GM19328 (cell line): ENCODE measurements around the gene PRKCZ.
"Not testable (repeated sequence)": the region's sequence is repeated elsewhere in the genome, so short reads cannot be mapped to it uniquely, and the experiment has no call there.

Source experiments
- ATAC-seq: cut with Tn5 transposase; IDR thresholded peaks from one replicate; pipeline ENCODE4 v1.9.1; 2021; ENCODE audit warnings: mild to moderate bottlenecking, moderate library complexity; ENCODE audit not compliant: unreplicated experiment

Gene PRKCZ

GRCh38 chr1:2130156-2130555 lies 79.9 kb downstream of the PRKCZ start:
- no peak for ATAC-seq

DNA sequence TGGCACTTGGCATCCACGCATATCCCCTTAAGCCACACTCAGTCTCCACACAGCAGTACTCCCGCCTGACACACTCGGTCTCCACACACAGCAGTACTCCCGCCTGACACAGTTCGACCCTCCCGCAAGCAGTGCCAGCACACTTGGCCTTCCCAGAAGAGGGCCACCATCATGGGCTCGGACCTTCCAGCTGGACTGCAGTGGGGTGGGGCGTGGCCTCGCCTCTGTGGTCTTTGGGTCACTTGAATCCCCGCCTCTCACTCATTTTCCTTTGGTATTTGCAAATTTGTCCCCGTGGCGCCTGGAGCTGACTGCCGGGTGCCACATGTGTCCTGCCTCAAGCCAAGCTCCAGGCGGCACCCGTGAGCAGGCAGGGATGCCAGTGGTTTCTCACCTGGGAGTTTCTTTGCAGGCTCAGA lies 80.7 kb downstream of the PRKCZ start:
- no peak for ATAC-seq

DNA sequence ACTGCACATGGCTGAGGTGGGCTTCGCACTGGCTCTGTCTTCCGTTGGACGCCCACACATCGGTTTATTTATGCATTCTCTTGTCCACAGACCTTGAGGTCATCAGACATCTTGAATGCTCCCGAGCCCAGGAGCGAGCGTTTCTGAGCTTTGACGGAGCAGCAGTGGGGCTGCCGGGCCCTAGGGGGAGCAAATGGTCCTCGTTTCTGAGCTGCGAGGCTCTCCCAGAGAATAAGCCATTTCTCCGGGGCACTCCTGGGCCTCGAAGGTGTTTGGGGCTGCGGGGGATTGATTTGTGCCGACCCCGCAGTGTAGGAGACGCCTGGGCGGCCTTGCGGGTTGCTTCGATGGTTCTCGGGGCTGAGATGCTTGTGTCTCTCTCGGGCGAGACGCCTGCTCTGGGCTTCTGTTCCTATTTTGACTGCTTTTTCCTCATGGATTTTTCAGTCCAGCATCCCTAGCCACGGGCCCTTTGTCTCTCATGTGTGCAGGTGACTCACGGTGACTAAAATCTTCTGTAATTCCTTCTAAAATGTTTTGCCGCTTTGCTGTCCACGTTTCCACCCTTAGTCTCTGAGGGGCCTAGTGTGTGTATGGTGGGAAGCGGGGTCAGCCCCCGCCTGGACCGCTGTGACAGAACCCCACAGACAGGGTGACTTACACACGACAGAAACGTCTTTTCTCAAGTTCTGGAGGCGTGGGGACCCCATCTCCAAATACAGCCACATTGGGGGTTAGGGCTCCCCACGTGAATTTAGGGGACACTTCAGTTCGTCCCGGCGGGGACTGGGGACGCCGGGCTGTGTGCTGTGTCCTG lies 82.2 kb downstream of the PRKCZ start:
- no peak for ATAC-seq

DNA sequence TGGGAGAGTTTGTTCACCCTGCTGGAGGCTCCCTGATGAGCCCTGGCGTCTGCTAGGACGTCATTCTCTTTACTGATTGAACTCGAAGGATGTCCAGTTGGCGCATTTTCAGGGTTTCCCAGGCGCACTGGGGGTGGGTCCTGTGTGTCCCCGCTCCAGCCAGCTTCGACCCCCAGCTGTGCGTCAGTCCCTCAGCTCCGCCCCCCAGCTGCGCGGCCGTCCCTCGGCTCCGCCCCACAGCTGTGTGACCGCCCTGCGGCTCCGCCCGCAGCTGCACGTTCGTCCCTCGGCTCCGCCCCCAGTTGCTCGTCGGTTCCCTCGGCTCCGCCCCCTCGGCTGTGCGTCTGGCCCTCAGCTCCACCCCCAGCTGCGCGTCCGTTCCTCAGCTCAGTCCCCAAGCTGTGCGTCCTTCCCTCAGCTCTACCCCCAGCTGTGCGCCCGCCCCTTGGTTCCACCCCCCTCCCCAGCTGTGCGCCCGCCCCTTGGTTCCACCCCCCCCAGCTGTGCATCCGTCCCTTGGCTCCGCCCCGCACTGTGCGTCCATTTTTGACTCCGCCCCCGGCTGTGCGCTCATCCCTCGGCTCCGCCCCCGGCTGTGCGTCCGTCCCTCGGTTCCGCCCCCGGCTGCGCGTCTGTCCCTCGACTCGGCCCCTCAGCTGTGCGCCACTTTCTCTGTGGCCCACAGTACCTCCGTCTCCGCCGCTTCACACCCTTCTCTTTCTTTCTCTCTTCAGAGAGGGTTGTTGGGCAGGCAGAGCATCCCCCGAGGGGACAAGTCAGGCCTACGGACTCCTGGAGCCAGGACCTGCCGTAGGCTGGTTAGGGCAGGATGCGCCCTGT lies 83.0 kb downstream of the PRKCZ start:
- peak; percentile 77 for ATAC-seq

DNA sequence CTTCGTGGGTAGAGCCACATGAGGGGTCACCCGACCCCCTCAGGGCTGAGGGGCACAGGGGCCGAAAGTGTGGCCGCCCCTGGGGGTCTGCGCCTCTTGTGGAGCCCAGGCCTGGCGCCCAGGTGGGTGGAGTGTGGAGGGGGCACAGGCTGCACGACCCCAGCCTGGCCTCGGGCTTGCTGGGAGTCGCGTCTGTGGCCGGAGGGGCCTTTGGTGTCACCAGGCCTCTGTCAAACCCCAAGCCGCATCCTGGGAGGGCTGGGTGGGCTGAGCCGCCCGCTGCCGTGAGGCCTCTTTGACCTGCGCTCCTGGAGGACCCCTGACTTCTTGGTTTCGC lies 83.6 kb downstream of the PRKCZ start:
- peak; percentile 7 for ATAC-seq

DNA sequence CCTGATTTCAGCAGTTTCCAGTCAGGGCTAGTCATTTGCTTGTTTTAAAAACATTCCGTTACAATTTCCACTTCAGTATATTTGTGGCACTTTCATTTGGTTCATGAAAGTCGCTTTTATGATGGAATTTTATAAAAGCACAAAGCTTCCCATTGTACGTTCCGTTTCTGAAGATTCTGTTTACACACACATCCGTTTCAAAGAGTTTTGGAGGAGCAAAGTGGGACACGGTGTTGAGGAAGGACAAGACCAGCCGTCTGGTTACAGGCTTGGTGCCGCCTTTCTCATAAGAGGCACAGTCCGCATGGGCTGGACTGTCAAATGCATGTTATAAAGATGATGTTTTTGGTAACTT lies 84.0 kb downstream of the PRKCZ start:
- ATAC-seq: no peak

DNA sequence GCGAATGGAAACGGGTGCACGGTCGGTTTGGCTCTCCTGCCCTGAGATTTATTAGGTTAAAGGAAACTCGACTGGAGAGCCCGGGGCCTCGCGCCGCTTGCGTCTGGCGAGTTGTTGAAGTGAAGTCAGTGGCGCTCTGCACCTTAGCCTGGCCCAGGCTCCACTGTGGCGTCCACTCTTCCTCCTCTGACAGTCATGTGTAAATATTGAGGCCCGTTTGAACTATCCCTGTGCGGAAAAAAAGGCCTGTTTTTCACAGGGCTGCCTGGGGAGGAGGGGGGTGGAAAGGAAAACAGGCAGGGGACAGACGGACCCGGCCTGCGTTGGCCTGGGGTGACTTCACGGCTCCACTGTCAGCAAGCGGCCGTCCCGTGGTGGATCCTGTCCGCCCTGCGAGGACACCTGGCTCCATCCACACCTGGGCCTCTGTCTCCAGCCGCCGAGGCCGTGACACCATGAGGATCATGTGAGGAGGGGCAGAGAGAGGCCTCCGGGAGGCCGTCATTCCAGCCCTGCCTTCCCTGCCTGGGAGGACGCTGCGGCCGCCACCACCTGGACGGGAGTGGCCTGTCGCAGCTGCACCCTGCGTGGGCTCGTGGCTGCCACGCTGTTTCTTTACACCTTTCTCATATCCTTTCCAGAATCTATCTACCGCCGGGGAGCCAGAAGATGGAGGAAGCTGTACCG lies 84.6 kb downstream of the PRKCZ start:
- ATAC-seq: no peak

DNA sequence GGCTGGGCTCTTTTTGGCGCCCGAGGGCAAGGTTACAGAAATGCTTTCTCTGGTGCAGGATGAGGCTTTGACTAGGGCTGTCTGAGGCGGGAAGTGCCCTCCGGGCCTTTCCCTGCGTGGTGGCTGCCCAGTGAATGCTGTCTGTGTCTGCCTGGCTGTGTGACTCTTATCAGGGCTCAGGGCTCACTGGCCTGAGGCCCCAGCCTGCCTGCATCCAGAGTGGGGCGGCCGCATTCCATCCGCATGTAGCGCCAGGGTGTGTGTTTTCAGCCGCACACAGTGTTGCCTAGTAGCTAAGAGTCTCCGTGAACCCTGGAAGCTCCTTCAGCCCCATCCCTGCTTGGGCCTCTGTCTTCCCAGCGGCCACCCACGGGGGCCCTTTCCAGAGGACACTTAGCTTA lies 85.2 kb downstream of the PRKCZ start:
- ATAC-seq: no peak

DNA sequence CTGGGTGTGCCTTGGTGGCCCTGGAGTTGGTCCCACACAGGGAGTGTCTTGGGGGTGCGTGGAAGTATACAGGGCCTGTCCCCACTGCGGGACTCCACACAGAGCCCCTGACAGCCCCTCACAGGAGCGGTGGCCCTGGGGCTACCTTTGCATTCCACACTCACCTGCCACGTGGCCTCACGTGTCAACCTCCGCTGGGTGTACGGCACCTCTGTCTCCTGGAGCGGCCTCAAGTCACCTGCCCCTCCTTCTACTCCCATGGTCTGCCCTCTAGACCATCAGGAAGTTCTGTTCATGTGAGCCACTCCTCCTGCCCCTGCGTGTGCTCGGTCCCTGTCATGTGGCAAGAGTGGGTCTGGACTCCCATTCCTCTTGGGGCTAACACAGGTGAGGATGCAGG lies 85.7 kb downstream of the PRKCZ start:
- no peak for ATAC-seq

- ATAC-seq: no peak
Measured at GRCh38 chr1:2136386-2137235, 86.4 kb downstream of the PRKCZ start.

DNA sequence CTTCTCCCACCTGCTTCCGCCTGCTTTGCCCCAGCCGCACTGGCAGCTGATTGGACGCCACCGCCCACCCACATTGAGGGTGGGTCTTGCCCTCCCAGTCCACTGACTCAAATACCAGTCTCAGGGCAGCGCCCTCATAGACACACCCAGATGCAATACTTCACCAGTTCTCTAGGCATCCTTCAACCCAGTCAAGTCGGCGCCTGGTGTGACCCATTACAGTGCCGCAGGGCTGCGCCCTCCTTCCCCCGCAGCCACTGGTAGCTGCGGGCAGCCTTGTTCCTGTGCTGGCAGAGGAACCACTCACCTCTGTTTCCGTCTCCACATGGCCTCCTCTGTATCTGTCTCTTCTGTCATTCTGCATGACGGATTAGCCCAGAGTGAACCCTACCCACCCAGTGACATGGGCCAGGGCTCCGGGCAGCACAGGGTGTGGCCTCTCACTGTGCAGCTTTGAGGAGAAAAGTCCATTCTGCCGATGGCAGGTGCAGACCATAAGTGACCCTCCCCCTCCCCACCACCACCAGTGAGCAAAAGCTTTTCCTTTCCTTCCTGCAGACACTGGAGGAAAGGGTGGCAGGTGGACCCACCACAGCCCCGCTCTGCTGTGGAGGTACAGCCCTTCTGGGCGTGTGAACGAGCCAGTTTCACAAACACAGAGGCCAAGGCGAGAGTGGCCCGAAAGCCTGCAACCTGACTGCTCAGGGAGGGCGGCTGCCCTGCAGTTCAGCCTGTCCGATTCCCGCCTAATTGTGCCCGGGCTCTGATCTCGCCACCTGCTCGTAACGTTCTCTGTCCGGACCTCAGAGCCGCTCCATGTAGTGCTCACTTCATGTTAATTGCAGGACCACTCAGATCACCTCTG lies 87.3 kb downstream of the PRKCZ start:
- ATAC-seq: no peak

GRCh38 chr1:2139156-2139555 lies 88.9 kb downstream of the PRKCZ start:
- not testable (repeated sequence) for ATAC-seq

DNA sequence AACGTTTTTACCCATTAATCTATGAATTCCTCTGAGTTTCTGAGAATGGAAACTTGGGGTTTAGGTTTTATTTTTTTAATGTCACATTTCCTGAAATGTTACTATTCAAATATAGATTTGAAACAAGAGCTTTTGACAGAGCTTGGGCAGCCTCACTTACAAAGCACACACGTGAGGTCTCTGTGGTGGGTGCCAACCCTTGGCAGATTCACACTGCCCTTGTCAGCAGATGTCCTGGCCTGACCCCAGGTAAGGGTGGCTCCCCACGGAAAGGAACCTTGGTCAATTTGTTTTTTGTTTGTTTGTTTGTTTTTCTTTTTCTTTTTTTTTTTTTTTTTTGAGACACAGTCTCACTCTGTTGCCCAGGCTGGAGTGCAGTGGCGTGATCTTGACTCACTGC lies 90.8 kb downstream of the PRKCZ start:
- ATAC-seq: no peak

- no peak for ATAC-seq
Measured at GRCh38 chr1:2143814-2144500, 93.7 kb downstream of the PRKCZ start.

DNA sequence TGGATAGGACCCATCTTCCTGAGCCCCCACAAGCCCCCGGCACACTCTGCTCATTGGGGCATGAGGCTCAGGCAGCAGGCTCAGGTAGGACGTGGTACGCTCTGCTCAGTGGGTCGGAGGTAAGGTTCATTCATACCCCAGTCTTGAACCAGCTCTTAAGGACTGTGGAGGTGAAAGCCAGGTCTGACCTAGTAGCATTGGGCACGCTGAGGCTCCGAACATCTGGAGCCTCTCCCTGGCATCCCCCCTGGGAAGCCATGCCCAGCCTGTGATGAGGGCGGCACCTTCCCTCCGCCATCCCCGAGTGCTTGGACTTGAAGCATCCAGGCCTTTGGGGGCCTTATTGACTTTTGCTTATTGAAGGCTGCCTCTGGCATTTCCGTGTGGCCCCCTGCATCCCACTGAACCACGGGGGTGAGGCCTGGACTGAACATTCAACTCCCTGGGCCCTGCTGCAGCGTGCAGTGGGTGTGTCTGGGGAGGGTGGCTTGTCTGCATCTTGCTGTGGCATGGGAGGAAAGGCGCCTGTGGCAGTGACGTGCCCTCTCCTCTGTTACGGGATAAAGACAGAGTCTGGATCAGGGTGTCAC lies 94.4 kb downstream of the PRKCZ start:
- no peak for ATAC-seq

GRCh38 chr1:2145946-2146835 lies 96.0 kb downstream of the PRKCZ start:
- no peak for ATAC-seq

GRCh38 chr1:2146836-2147517 lies 96.8 kb downstream of the PRKCZ start:
- no peak for ATAC-seq
